ENCODE measurements around the gene MAPK6. TPM values are rescaled to one million over a fixed set of nuclear protein-coding genes. Genes with fewer than 3 reads are reported as not detected.

Gene MAPK6
- total and polyA plus RNA-seq, 7 experiments from 2014 or later = 5.1 to 44.1 (median 23.1) TPM

- intact Hi-C loops (cut with micrococcal nuclease) = no loop called here
- ATAC-seq (no peak), DNase-seq (no peak)
- Histone ChIP-seq H3K36me3 (ENCODE audit: control insufficient read depth in 2 of 3, insufficient read depth in 3 of 3, low read length in 3 of 3) (no peaks in the 10 kb centered on the region), H3K4me1 (ENCODE audit: control insufficient read depth in 2 of 2, insufficient read depth in 2 of 2, low read length in 2 of 2) (no peaks in the 10 kb centered on the region), H3K9me3 (ENCODE audit: control insufficient read depth in 2 of 3, low read length in 3 of 3) (no peaks in the 10 kb centered on the region), H3K27ac (ENCODE audit: low read depth, low read length) (no peak overlapping the region), H3K4me3 (ENCODE audit: low read length) (no peak overlapping the region), H3K27me3 (ENCODE audit: control insufficient read depth in 2 of 2, insufficient read depth in 2 of 2, low read length in 2 of 2) (no peaks in the 10 kb centered on the region)
- ChIA-PET CTCF (interaction anchor here (0.8 to 1.6 kb wide), 6 partner anchors 9 to 145 kb away, joined by 3 to 4 read pairs (median 4); no protein-coding TSS in a partner anchor), POLR2A (interaction anchor here (0.9 kb wide), 1 partner anchor 49 kb away, joined by 3 read pairs; no protein-coding TSS in a partner anchor)
- Mint-ChIP-seq H3K4me1 (peaks cover 0 to 17% (median 11%) of the 10 kb centered on the region in 7 donors), H3K4me3 (no peak overlapping the region), H3K9me3 (no peaks in the 10 kb centered on the region), H3K27ac (no peak overlapping the region), H3K36me3 (peaks cover 0 to 6% (median 5%) of the 10 kb centered on the region in 5 donors), H3K27me3 (no peaks in the 10 kb centered on the region)
Observed at GRCh38 chr15:52069559-52069958, 50.5 kb downstream of the MAPK6 start.

GRCh38 chr15:52071570-52071969 lies 52.6 kb downstream of the MAPK6 start:
- H3K27ac ChIP-seq (ENCODE audit: low read depth, low read length) = no peak overlapping the region
- DNase-seq (no peak), ATAC-seq (no peak)
- Mint-ChIP-seq H3K27ac (no peak overlapping the region), H3K4me3 (no peak overlapping the region), H3K4me1 (peaks cover 0 to 15% (median 10%) of the 10 kb centered on the region in 7 donors), H3K27me3 (no peaks in the 10 kb centered on the region), H3K9me3 (no peaks in the 10 kb centered on the region), H3K36me3 (peaks cover 0 to 3% (median 0%) of the 10 kb centered on the region in 5 donors)
- POLR2A ChIA-PET = no interaction called here
- H3K27me3 ChIP-seq (ENCODE audit: control insufficient read depth in 2 of 2, insufficient read depth in 2 of 2, low read length in 2 of 2) = no peaks in the 10 kb centered on the region
- no peaks in the 10 kb centered on the region for H3K9me3 ChIP-seq (ENCODE audit: control insufficient read depth in 2 of 3, low read length in 3 of 3)
- H3K4me3 ChIP-seq (ENCODE audit: low read length) = no peak overlapping the region
- H3K4me1 ChIP-seq (ENCODE audit: control insufficient read depth in 2 of 2, insufficient read depth in 2 of 2, low read length in 2 of 2) = no peaks in the 10 kb centered on the region
- intact Hi-C loops (cut with micrococcal nuclease) = no loop called here
- CTCF ChIA-PET = interaction anchor here (0.6 to 1.1 kb wide), 2 partner anchors 8 to 309 kb away, joined by 3 read pairs; no protein-coding TSS in a partner anchor
- H3K36me3 ChIP-seq (ENCODE audit: control insufficient read depth in 2 of 3, insufficient read depth in 3 of 3, low read length in 3 of 3) = no peaks in the 10 kb centered on the region

GRCh38 chr15:52076889-52077781 lies 58.1 kb downstream of the MAPK6 start:
- no peak for DNase-seq
- H3K4me1 ChIP-seq (ENCODE audit: control insufficient read depth in 2 of 2, insufficient read depth in 2 of 2, low read length in 2 of 2) = peaks cover 0 to 2% of the 10 kb centered on the region in 2 donors
- no peaks in the 10 kb centered on the region for H3K27me3 ChIP-seq (ENCODE audit: control insufficient read depth in 2 of 2, insufficient read depth in 2 of 2, low read length in 2 of 2)
- no peak overlapping the region for H3K4me3 ChIP-seq (ENCODE audit: low read length)
- H3K36me3 ChIP-seq (ENCODE audit: control insufficient read depth in 2 of 3, insufficient read depth in 3 of 3, low read length in 3 of 3) = no peaks in the 10 kb centered on the region
- intact Hi-C loops (cut with micrococcal nuclease) = loop anchor here in 1 of 2 donors (5.0 kb wide), 1 partner anchor 150 kb away; no protein-coding TSS in a partner anchor
- H3K27ac ChIP-seq (ENCODE audit: low read depth, low read length) = no peak overlapping the region
- H3K27me3 Mint-ChIP-seq = peaks cover 0 to 7% (median 0%) of the 10 kb centered on the region in 5 donors
- H3K4me1 Mint-ChIP-seq = peaks cover 0 to 10% (median 5%) of the 10 kb centered on the region in 7 donors
- ChIA-PET CTCF (interaction anchor here (0.6 to 4.1 kb wide), 8 partner anchors 11 to 150 kb away, joined by 3 to 32 read pairs (median 4); partner anchors contain the start of genes BCL2L10 and LEO1), POLR2A (interaction anchor here (0.8 kb wide), 1 partner anchor 31 kb away, joined by 3 read pairs; no protein-coding TSS in a partner anchor)
- no peaks in the 10 kb centered on the region for H3K9me3 ChIP-seq (ENCODE audit: control insufficient read depth in 2 of 3, low read length in 3 of 3)
- H3K36me3 Mint-ChIP-seq = no peaks in the 10 kb centered on the region
- H3K4me3 Mint-ChIP-seq = no peak overlapping the region
- H3K9me3 Mint-ChIP-seq = no peaks in the 10 kb centered on the region
- peak; percentile 46 for ATAC-seq
- no peak overlapping the region for H3K27ac Mint-ChIP-seq

- Mint-ChIP-seq H3K4me3 (no peak overlapping the region), H3K9me3 (no peaks in the 10 kb centered on the region), H3K27me3 (peaks cover 0 to 7% (median 0%) of the 10 kb centered on the region in 5 donors), H3K36me3 (no peaks in the 10 kb centered on the region), H3K4me1 (peaks cover 0 to 22% (median 7%) of the 10 kb centered on the region in 7 donors), H3K27ac (peak overlapping the region in 1 of 9 donors; percentile 53)
- H3K27ac ChIP-seq (ENCODE audit: low read depth, low read length) = no peak overlapping the region
- no peak overlapping the region for H3K4me3 ChIP-seq (ENCODE audit: low read length)
- H3K4me1 ChIP-seq (ENCODE audit: control insufficient read depth in 2 of 2, insufficient read depth in 2 of 2, low read length in 2 of 2) = peaks cover 0 to 13% of the 10 kb centered on the region in 2 donors
- ChIA-PET POLR2A (interaction anchor here (0.6 to 1.0 kb wide), 2 partner anchors 107 to 147 kb away, joined by 3 read pairs; partner anchors contain the start of gene LEO1), CTCF (interaction anchor here (0.5 to 4.1 kb wide), 20 partner anchors 9 to 429 kb away, joined by 3 to 32 read pairs (median 4); partner anchors contain the start of gene LEO1)
- DNase-seq (no peak), ATAC-seq (no peak)
- H3K27me3 ChIP-seq (ENCODE audit: control insufficient read depth in 2 of 2, insufficient read depth in 2 of 2, low read length in 2 of 2) = no peaks in the 10 kb centered on the region
- no peaks in the 10 kb centered on the region for H3K36me3 ChIP-seq (ENCODE audit: control insufficient read depth in 2 of 3, insufficient read depth in 3 of 3, low read length in 3 of 3)
- intact Hi-C loops (cut with micrococcal nuclease) = loop anchor here in 1 of 2 donors (2.0 to 5.0 kb wide), 2 partner anchors 58 to 149 kb away; no protein-coding TSS in a partner anchor
- H3K9me3 ChIP-seq (ENCODE audit: control insufficient read depth in 2 of 3, low read length in 3 of 3) = no peaks in the 10 kb centered on the region
Observed at GRCh38 chr15:52078197-52078875, 59.3 kb downstream of the MAPK6 start.

- Histone ChIP-seq H3K36me3 (ENCODE audit: control insufficient read depth in 2 of 3, insufficient read depth in 3 of 3, low read length in 3 of 3) (no peaks in the 10 kb centered on the region), H3K4me3 (ENCODE audit: low read length) (no peak overlapping the region), H3K27me3 (ENCODE audit: control insufficient read depth in 2 of 2, insufficient read depth in 2 of 2, low read length in 2 of 2) (no peaks in the 10 kb centered on the region), H3K4me1 (ENCODE audit: control insufficient read depth in 2 of 2, insufficient read depth in 2 of 2, low read length in 2 of 2) (peaks cover 0 to 13% of the 10 kb centered on the region in 2 donors), H3K9me3 (ENCODE audit: control insufficient read depth in 2 of 3, low read length in 3 of 3) (no peaks in the 10 kb centered on the region), H3K27ac (ENCODE audit: low read depth, low read length) (no peak overlapping the region)
- Mint-ChIP-seq H3K4me3 (no peak overlapping the region), H3K4me1 (peaks cover 0 to 26% (median 10%) of the 10 kb centered on the region in 7 donors), H3K36me3 (no peaks in the 10 kb centered on the region), H3K27me3 (peaks cover 0 to 7% (median 0%) of the 10 kb centered on the region in 5 donors), H3K27ac (peak overlapping the region in 1 of 9 donors; percentile 49), H3K9me3 (no peaks in the 10 kb centered on the region)
- intact Hi-C loops (cut with micrococcal nuclease) = loop anchor here (1.0 to 5.0 kb wide), 8 partner anchors 33 to 191 kb away; partner anchors contain the start of gene MAPK6 (in 1 of the 2)
- ChIA-PET POLR2A (interaction anchor here (0.6 to 1.4 kb wide), 4 partner anchors 60 to 148 kb away, joined by 3 read pairs; partner anchors contain the start of genes LEO1 and MAPK6), CTCF (interaction anchor here (0.5 to 4.1 kb wide), 20 partner anchors 8 to 430 kb away, joined by 3 to 32 read pairs (median 4); partner anchors contain the start of gene LEO1)
- peak; percentile 87 for ATAC-seq
- DNase-seq = peak; percentile 58 to 82 (median 75)
Observed at GRCh38 chr15:52078876-52079700, 60.1 kb downstream of the MAPK6 start.

Data from naive thymus-derived CD4-positive, alpha-beta T cell (primary cell).